ENCODE data around the gene GNA12. TPM values are rescaled to one million over a fixed set of nuclear protein-coding genes. Genes with fewer than 3 reads are reported as not detected.

Gene GNA12
- total RNA-seq, 1 donor from 2014 or later = 29.5 TPM

DNA sequence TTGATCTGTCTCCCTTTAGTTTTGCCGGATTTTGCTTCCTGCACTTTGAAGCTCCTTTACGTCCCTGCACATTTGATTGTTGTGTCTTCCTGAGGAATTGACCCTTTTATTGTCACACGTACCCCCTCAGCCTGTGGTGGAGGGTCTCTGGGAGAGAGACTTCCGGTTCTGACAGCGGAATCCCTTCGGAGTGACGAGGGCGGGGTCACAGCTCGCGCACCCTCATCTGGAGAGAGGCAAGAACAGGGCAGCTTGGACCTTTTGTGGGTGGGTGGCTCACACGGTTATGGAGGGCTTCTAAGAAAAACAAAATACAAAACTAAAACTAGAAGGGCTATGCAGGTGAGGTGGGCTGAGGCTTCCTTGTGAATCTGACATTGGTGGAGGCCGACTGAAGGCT, 130.1 kb downstream of the GNA12 start:
- intact Hi-C loops (cut with DNase I) = loop anchor here (10.0 kb wide), 1 partner anchor 1689 kb away; no protein-coding TSS in a partner anchor
- TF ChIP-seq POLR2A (IDR thresholded peaks at IDR 0.05) (no peak), POLR2AphosphoS5 (IDR thresholded peaks at IDR 0.05; ENCODE audit: insufficient read depth in 1 of 2, low read depth in 1 of 2) (no peak)
- TF ChIP-seq, protein P1, sequence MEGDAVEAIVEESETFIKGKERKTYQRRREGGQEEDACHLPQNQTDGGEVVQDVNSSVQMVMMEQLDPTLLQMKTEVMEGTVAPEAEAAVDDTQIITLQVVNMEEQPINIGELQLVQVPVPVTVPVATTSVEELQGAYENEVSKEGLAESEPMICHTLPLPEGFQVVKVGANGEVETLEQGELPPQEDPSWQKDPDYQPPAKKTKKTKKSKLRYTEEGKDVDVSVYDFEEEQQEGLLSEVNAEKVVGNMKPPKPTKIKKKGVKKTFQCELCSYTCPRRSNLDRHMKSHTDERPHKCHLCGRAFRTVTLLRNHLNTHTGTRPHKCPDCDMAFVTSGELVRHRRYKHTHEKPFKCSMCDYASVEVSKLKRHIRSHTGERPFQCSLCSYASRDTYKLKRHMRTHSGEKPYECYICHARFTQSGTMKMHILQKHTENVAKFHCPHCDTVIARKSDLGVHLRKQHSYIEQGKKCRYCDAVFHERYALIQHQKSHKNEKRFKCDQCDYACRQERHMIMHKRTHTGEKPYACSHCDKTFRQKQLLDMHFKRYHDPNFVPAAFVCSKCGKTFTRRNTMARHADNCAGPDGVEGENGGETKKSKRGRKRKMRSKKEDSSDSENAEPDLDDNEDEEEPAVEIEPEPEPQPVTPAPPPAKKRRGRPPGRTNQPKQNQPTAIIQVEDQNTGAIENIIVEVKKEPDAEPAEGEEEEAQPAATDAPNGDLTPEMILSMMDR (IDR thresholded peaks at IDR 0.05) = no peak

DNA sequence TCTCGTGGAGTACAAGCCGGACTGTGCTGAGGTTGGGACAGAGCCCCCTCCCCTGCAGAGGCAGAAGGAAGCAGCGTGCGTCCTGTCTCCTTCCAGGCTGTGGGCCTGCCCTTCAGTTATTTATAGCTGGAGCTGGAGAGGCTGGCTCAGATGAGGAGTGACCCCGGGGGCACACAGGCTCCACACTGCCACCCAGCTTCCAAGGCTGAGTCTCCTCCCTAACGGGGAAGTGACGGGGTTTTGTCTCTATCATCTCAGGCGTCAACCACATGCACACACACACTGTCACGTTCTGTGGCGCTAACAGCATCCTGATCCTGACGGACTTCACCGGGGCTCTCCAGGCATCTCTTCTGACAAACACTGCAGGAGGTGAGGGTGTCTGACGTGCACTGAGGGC, 130.7 kb downstream of the GNA12 start:
- H3K4me3 ChIP-seq = no peak overlapping the region
- no peaks in the 10 kb centered on the region for H3K9me3 ChIP-seq
- H3K27me3 ChIP-seq = no peaks in the 10 kb centered on the region
- no peaks in the 10 kb centered on the region for H3K36me3 ChIP-seq
- no peak for DNase-seq (ENCODE audit: extremely low spot score in 2 of 2)
- H3K4me1 ChIP-seq = peaks cover 16% of the 10 kb centered on the region
- H3K27ac ChIP-seq = no peak overlapping the region
- TF ChIP-seq, protein P1 (IDR thresholded peaks at IDR 0.05) = no peak
- no peak for TF ChIP-seq POLR2A (IDR thresholded peaks at IDR 0.05)
- TF ChIP-seq POLR2AphosphoS5 (IDR thresholded peaks at IDR 0.05; ENCODE audit: insufficient read depth in 1 of 2, low read depth in 1 of 2) = no peak
- intact Hi-C loops (cut with DNase I) = loop anchor here (10.0 kb wide), 1 partner anchor 1689 kb away; no protein-coding TSS in a partner anchor

More for the DNA sequence above, 130.1 kb downstream of the GNA12 start:
- Histone ChIP-seq H3K27me3 (no peaks in the 10 kb centered on the region), H3K36me3 (no peaks in the 10 kb centered on the region), H3K9me3 (no peaks in the 10 kb centered on the region), H3K4me1 (peaks cover 16% of the 10 kb centered on the region), H3K27ac (no peak overlapping the region), H3K4me3 (no peak overlapping the region)
- no peak for DNase-seq (ENCODE audit: extremely low spot score in 2 of 2)

- no peak overlapping the region for H3K4me3 ChIP-seq
- no peak for DNase-seq (ENCODE audit: extremely low spot score in 2 of 2)
- intact Hi-C loops (cut with DNase I) = loop anchor here (10.0 kb wide), 1 partner anchor 1687 kb away; no protein-coding TSS in a partner anchor
- TF ChIP-seq, protein P1 (IDR thresholded peaks at IDR 0.05) = no peak
- no peak for TF ChIP-seq POLR2A (IDR thresholded peaks at IDR 0.05)
- TF ChIP-seq POLR2AphosphoS5 (IDR thresholded peaks at IDR 0.05; ENCODE audit: insufficient read depth in 1 of 2, low read depth in 1 of 2) = no peak
- H3K36me3 ChIP-seq = no peaks in the 10 kb centered on the region
- peaks cover 7% of the 10 kb centered on the region for H3K4me1 ChIP-seq
- H3K27ac ChIP-seq = no peak overlapping the region
- no peaks in the 10 kb centered on the region for H3K9me3 ChIP-seq
- no peaks in the 10 kb centered on the region for H3K27me3 ChIP-seq
Observed at GRCh38 chr7:2711895-2712675, 132.0 kb downstream of the GNA12 start.

DNA sequence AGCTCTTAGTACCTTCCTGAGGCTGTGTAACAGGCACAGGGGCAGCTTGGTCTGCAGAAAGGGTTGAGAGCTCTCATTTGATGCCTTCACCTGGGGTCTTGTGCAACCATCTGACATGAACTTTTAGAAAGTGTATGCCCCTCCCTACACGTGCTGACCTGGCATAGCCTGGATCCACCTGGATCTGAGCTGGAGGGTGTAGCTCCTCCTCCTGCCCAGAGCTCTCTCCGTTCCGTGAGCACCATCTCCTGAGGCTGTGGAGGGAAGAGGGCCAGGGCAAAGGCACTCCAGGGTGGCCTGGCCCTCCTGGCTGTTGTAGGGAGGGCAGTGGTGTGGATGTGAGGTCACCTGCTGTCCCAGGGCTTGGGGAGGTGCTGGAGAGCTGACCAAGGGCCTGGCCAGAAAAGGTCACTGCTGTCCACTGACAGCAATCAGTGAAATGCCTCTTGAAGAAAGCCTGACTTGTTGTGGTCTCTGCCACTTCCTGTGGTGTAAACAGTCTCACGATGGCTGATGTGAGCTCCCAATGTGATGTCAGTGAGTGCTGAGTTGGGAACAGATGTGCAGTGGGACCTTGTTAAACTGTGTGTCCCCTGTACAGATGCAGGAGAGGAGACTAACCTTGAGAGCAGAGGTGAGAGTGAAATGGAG, 133.1 kb downstream of the GNA12 start:
- DNase-seq (ENCODE audit: extremely low spot score in 2 of 2) = no peak
- TF ChIP-seq POLR2AphosphoS5 (IDR thresholded peaks at IDR 0.05; ENCODE audit: insufficient read depth in 1 of 2, low read depth in 1 of 2) = no peak
- no peak for TF ChIP-seq POLR2A (IDR thresholded peaks at IDR 0.05)
- TF ChIP-seq, protein P1 (IDR thresholded peaks at IDR 0.05) = no peak

More for the DNA sequence above, 133.1 kb downstream of the GNA12 start:
- H3K9me3 ChIP-seq = no peaks in the 10 kb centered on the region
- H3K4me1 ChIP-seq = no peaks in the 10 kb centered on the region
- intact Hi-C loops (cut with DNase I) = loop anchor here (10.0 kb wide), 1 partner anchor 1686 kb away; no protein-coding TSS in a partner anchor
- H3K4me3 ChIP-seq = no peak overlapping the region
- H3K27me3 ChIP-seq = no peaks in the 10 kb centered on the region
- H3K36me3 ChIP-seq = no peaks in the 10 kb centered on the region
- no peak overlapping the region for H3K27ac ChIP-seq

Data from vagina (tissue), 2 donors.